HL-60 (cell line): ENCODE results near the gene DSCAML1.

Experiments
- GABPA ChIP-seq: IDR thresholded peaks from 2 replicates; pipeline ENCODE4 v1.6.1; 2012; ENCODE audit warnings: low read depth
- TF ChIP-seq, protein P1 (sequence below): IDR thresholded peaks from one replicate; pipeline ENCODE4 v1.5.1; 2011; ENCODE audit warnings: low read length, control low read depth, inconsistent platforms; ENCODE audit not compliant: insufficient read depth

DNA sequence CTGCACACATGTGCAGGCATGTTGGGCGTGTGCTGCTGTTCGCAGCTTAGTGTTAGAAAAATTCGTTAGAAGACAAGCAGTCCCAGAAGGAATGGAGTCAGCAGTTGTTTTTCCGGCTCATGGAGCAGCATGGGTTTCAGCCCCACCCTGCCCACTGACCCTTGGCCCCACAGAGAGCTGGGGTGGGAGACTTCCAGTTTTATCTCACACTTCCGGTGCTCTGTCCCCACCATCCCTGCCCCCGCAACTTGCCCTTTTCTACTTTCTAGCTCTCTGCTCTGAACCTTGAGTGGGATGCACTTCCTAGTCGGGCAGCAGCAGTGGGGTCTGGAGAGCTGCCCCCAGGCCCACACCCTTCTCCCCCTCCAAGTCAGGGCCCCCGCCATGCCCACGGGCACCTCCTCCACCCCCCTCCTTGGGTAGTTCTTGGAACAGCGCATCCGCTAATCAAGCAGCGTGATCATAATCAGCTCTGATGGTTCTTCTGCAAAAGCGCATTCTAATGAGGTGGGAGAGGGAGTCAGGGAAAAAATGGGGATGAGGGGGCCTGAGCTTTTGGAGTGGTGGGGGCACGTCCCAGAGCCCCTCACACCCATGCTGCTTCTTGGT lies 285.0 kb downstream of the DSCAML1 start:
- TF ChIP-seq GABPA: no peak
- TF ChIP-seq, protein P1, sequence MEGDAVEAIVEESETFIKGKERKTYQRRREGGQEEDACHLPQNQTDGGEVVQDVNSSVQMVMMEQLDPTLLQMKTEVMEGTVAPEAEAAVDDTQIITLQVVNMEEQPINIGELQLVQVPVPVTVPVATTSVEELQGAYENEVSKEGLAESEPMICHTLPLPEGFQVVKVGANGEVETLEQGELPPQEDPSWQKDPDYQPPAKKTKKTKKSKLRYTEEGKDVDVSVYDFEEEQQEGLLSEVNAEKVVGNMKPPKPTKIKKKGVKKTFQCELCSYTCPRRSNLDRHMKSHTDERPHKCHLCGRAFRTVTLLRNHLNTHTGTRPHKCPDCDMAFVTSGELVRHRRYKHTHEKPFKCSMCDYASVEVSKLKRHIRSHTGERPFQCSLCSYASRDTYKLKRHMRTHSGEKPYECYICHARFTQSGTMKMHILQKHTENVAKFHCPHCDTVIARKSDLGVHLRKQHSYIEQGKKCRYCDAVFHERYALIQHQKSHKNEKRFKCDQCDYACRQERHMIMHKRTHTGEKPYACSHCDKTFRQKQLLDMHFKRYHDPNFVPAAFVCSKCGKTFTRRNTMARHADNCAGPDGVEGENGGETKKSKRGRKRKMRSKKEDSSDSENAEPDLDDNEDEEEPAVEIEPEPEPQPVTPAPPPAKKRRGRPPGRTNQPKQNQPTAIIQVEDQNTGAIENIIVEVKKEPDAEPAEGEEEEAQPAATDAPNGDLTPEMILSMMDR: no peak
